GM12878 (cell line): Measurements from ENCODE around the gene AKAP17A.

ENCODE experiments used
- CREB1 ChIP-seq: IDR thresholded peaks from 2 replicates; pipeline ENCODE4 v1.6.1; 2012; ENCODE audit warnings: low read depth, mild to moderate bottlenecking, inconsistent platforms
- CTCF ChIP-seq, 3 experiments: IDR thresholded peaks in 2 of 3; conservative IDR thresholded peaks in 1 of 3; 2 replicates each; pipeline ENCODE4 v1.5.1; 2011; ENCODE audit warnings: low read depth in 3 of 3, low read length in 3 of 3, mild to moderate bottlenecking in 3 of 3, control low read depth in 2 of 3, moderate library complexity in 2 of 3, inconsistent platforms in 1 of 3, mixed read lengths in 1 of 3; ENCODE audit not compliant: control insufficient read depth in 2 of 3, insufficient read depth in 1 of 3; ENCODE audit errors: extremely low read depth in 1 of 3
- EED ChIP-seq: sonication (generic); IDR thresholded peaks from 2 replicates; pipeline ENCODE4 v1.6.1; 2016; ENCODE audit warnings: antibody characterized with exemption, low read depth
- GATAD2B ChIP-seq: fragments of 450-650 bp; conservative IDR thresholded peaks from 2 replicates; pipeline ENCODE4 v1.6.1; 2017; ENCODE audit warnings: low read depth, mild to moderate bottlenecking, moderate library complexity
- MAX ChIP-seq: IDR thresholded peaks from 2 replicates; pipeline ENCODE4 v1.6.1; 2012; ENCODE audit warnings: low read depth, low read length, improper control_type of control experiment
- NFYB ChIP-seq: IDR thresholded peaks from 2 replicates; pipeline ENCODE4 v1.6.1; 2011; ENCODE audit warnings: low read depth, mild to moderate bottlenecking, low read length, improper control_type of control experiment, moderate library complexity; ENCODE audit not compliant: insufficient read depth
- POLR2A ChIP-seq: IDR thresholded peaks from 2 replicates; pipeline ENCODE4 v1.6.1; 2011; ENCODE audit warnings: low read depth, mild to moderate bottlenecking, low read length
- POLR2AphosphoS5 ChIP-seq: IDR thresholded peaks from 2 replicates; pipeline ENCODE4 v1.6.1; 2011; ENCODE audit warnings: mild to moderate bottlenecking, low read length, inconsistent platforms
- RB1 ChIP-seq: fragments of 450-650 bp; formaldehyde crosslinking; IDR thresholded peaks from 2 replicates; pipeline ENCODE4 v1.6.1; 2017; ENCODE audit warnings: mild to moderate bottlenecking, borderline replicate concordance
- RFX5 ChIP-seq: IDR thresholded peaks from 2 replicates; pipeline ENCODE4 v1.6.1; 2011; ENCODE audit warnings: low read depth, low read length, improper control_type of control experiment
- SIN3A ChIP-seq: IDR thresholded peaks from 2 replicates; pipeline ENCODE4 v1.6.1; 2012; ENCODE audit warnings: low read depth, low read length, improper control_type of control experiment
- TF ChIP-seq, protein P1 (sequence below): IDR thresholded peaks from 2 replicates; pipeline ENCODE4 v1.6.1; 2012; ENCODE audit warnings: mild to moderate bottlenecking, low read depth, low read length

DNA sequence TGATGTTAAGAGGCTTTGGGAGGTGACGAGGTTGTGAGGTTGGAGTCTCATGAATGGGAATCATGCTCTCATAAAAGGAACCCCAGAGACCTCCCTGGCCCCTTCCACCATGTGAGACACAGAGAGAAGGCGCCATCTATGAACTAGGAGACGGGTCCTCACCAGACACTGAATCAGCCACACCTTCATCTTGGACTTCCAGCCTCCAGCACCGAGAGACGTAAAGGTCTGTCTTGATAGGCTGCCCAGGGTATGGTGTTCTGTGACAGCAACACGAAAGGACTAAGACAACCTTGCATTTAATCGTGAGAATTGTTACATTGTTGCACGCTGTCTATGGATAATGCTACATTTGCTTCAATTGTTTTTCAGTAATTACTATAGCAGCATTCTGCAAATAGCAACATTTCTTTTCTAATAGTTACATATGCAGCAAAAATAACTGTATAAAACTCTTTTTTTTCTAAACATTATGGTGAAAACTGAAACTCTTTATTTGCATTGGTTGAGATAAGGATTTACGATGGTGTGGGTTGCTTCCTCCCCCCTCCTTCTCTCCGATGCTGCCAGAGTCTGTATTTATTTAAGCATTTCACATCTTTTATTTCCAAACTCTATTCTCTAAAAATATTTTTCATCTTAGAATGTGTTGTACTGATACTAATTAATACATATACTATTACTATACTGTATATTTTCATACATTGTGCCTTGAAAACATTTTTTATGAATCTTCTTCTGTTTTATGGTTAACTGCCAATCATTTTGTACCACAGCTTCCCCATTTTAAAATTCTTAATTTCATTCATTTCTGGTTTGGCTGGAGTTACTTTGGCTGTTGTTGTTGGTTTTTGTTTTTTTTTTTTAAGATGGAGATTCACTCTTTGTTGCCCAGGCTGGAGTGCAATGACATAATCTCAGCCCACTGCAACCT is 26.4 kb upstream of the AKAP17A start:
- TF ChIP-seq RB1 (no peak), NFYB (no peak), POLR2A (no peak), EED (no peak), MAX (no peak), CTCF (IDR thresholded peaks at IDR 0.05 in 2 of 3, conservative IDR thresholded peaks at IDR 0.05 in 1 of 3; ENCODE audit: control insufficient read depth in 2 of 3, extremely low read depth in 1 of 3, insufficient read depth in 1 of 3, low read depth in 3 of 3, low read length in 3 of 3) (no peak), RFX5 (no peak), CREB1 (no peak), POLR2AphosphoS5 (no peak), SIN3A (no peak), GATAD2B (no peak)
- TF ChIP-seq, protein P1, sequence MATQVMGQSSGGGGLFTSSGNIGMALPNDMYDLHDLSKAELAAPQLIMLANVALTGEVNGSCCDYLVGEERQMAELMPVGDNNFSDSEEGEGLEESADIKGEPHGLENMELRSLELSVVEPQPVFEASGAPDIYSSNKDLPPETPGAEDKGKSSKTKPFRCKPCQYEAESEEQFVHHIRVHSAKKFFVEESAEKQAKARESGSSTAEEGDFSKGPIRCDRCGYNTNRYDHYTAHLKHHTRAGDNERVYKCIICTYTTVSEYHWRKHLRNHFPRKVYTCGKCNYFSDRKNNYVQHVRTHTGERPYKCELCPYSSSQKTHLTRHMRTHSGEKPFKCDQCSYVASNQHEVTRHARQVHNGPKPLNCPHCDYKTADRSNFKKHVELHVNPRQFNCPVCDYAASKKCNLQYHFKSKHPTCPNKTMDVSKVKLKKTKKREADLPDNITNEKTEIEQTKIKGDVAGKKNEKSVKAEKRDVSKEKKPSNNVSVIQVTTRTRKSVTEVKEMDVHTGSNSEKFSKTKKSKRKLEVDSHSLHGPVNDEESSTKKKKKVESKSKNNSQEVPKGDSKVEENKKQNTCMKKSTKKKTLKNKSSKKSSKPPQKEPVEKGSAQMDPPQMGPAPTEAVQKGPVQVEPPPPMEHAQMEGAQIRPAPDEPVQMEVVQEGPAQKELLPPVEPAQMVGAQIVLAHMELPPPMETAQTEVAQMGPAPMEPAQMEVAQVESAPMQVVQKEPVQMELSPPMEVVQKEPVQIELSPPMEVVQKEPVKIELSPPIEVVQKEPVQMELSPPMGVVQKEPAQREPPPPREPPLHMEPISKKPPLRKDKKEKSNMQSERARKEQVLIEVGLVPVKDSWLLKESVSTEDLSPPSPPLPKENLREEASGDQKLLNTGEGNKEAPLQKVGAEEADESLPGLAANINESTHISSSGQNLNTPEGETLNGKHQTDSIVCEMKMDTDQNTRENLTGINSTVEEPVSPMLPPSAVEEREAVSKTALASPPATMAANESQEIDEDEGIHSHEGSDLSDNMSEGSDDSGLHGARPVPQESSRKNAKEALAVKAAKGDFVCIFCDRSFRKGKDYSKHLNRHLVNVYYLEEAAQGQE = no peak
